Endometrial microvascular endothelial cells (primary cell): ENCODE data around the gene UCN2. TPM values are rescaled to one million over a fixed set of nuclear protein-coding genes. Genes with fewer than 3 reads are reported as not detected.

Experiments
- in situ Hi-C: cut with HindIII; loops from 2 replicates; pipeline ENCODE4 v1.10.0; 2017; ENCODE audit warnings: low sequenced_read_pairs, low pct_unique_long_range_greater_than_20kb; ENCODE audit errors: inconsistent ontology term
- total RNA-seq: library from RNA; depleted of rRNA; stranded (reverse); fragments of >200 nt; gene quantifications from one replicate; pipeline ENCODE4 v1.2.3, GENCODE V29; 2015; ENCODE audit errors: inconsistent ontology term

Gene UCN2, protein sequence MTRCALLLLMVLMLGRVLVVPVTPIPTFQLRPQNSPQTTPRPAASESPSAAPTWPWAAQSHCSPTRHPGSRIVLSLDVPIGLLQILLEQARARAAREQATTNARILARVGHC
- not detected for total RNA-seq

DNA sequence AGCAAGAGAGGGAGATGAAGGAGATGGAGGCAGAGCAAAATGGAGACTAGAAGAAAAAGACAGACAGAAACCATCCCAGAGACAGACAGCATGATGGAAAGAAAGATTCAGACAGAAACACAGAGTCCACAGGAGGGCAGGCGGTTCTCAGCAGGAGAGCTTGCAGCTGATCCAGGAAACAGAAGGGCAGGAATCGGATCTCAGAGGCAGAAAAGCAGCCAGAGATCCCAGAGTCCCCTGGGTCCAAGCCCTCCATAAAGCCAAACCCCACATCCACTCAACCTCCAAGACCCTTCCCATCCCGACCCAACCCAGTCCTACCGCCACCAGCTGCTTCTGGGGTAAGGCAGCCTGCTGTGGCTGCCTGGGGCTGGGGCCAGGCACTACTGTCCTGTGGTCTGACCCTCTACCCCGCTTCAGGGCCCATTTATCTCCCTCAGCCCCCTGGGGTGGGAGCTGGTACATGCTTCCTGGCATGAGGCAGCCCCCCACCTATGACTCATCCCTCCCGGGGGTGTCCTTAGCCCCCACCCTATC lies at the start of gene UCN2:
UCN2 (minus strand) TSS at position 400 of the 537 bp plus-strand sequence. CDS start 657 bp downstream, outside the sequence.
- in situ Hi-C loops = no loop called here

DNA sequence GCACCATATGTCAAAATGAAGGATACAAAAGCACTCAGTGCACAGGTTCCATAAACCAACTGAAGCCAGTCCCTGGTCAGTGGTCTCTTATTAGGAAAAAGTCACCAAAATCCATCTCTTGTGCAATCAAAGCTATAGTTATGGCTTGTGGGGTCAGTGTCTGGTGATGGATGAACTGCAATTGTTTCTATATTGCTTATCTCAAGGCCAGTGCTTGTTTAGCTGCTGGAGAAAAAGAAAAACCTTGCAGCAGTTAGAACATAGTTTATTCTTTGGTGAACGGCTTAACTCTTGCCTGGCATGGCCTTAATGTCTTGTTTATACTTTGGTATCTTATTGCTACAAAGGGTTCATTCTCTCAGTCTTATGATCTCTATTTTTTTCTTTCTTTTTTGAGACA lies 48.7 kb upstream of the UCN2 start:
- in situ Hi-C loops = no loop called here

DNA sequence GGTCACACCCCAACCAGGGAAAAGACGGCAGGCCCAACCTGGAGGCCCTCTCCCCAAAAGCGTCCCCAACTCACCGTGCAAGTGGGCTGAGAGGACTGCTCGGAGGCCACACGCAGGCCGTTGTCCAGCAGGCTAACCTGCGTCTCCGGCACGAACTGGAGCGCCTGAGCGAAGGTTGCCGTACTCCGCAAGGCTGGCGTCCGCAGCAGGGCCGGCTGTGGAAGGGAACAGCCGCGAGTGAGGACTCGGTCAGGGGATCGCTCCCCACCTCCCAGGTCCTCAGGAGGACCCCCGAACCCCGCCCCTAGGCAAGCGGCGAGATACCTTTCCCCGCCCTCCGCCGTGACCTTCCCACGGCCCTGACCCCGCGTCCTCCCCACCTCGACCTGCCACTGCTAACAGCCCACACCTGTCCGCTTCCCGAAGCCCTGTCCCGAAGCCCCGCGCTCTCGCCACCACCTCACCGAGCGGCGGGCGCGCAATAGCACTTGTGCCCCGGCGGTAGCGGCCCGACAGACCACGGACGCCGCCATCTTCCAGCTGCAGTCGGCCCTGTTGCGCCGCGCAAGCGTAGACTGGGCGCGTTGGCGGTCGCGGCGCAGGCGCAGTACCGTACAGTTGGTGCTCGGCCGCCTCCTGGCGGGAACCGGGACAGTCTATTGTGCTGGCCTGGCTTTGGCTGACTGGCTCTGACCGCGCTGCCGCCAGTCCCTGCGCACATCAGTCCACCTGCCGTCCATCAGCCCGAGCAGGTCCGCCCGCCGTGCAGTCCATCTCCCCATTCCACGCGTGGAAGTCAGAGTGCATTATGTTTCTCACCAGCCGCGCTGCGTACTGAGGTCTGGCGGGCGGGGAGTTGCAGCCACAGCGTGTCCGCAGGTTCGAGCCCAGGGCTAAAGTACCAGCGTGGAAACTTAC lies 45.8 kb upstream of the UCN2 start, which contains the start of gene UQCRC1:
UQCRC1 (minus strand) TSS at position 559 of the 918 bp plus-strand sequence; CDS start at position 533, 26 bp downstream.
- in situ Hi-C loops = no loop called here

DNA sequence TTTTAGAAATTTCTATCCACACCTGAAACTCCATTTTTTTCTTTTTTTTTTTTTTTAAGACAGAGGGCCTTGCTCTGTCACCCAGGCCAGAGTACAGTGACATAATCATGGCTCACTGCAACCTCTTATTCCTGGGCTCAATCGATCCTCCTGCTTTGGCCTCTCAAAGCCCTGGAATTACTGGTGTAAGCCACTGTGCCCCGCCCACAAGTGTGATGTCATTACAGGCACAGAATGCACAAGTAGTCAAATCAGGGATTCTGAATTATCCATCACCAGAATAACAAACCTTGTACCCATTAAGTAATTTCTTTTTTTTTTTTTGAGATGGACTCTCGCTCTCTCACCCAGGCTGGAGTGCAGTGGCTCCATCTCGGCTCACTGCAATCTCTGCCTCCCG lies 43.9 kb upstream of the UCN2 start:
- in situ Hi-C loops = no loop called here

DNA sequence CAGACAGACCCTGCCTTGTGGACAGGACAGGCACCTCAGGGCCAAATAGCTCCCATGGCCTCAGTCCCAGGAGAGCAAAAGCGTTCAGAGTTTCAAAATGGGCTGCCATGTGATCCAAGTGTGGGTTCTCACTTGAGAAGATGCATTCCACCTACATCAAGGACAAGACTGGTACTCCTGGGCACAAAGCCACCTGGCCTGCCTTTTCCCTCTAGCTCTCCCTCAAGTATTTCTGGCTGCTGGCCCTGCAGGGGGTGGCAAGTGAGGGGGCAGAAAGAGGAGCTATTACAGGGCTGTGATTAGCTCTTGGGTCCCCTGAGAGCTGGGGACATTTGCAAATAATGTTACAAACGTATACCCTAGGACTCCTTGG lies 38.0 kb upstream of the UCN2 start:
- in situ Hi-C loops = no loop called here

DNA sequence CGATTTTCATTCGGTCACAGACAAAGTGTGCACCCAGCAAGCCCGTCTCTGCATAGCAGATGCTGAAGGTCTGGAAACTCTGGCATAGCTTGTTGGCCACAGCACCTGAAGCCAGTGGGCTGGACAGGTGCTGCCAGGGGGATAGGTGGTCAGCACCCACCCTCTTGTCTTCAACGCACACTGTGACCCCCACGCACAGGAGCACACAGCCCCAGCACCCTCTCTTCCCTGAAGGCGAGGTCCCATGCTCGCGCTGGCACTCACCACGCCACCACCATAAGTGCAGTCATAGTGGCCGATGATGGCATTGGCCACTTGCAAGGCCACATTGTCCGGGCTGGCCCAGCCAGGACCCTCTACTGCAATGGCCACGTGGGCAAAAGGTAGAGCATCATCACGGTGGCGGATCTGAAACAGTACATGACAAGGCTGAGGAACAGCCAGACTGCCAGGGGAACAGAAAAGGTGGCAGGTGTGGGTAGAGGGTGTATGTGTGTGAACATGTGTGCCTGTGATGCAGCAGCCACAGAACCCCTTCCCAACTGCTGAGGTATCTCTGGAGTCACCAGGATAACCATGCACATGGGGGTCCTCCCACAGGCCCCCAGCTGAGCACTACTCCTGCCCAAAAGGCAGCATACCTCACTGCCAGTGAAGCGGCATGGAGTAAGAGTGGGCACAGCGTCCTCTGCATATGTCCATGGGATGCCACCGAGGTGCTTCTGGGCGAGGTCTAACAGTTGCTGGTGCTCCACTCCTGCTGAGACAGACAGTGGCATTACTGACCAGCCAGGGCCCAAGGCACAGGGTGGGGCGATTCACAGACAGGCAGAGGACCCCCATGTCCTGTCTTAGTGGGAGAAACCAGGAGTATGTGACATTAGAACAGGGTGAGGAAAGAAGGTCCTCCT lies 37.4 kb upstream of the UCN2 start:
- in situ Hi-C loops = no loop called here

DNA sequence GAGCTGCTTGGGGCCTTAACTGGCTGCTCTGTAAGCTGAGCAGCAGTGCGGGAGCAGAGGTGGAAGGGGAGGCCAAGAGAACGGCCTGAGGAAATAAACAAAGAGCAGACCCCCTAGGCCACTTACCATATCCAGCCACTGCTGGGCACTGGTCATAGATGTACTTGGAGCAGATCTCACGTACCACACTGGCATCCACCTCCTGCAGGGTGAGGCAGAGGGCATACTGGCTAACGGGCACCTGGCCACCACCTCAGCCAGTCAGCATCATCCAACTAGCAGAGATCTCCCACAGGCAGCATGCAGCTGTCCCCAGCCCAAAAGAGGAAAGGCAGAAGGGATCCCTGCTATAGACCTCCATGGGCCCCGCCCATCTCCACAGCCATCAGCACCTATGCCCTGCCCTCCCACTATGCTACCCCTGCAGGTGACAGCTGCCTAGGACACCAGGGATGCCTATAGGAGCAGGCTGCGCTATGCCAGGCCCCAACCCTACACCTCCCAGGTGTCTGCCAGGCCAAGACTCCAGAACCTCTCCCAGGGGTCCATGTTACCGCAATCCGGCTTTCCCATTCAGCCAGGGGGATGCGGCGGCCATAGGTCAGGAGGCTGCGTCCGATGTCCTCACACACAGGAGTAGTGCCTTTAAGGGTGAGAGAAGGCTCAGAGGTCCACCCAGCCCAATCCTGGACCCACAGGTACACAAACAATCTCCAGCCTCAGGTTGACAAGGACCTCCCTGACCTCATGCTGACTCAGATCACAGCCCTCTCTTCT lies 36.1 kb upstream of the UCN2 start:
- in situ Hi-C loops = no loop called here

DNA sequence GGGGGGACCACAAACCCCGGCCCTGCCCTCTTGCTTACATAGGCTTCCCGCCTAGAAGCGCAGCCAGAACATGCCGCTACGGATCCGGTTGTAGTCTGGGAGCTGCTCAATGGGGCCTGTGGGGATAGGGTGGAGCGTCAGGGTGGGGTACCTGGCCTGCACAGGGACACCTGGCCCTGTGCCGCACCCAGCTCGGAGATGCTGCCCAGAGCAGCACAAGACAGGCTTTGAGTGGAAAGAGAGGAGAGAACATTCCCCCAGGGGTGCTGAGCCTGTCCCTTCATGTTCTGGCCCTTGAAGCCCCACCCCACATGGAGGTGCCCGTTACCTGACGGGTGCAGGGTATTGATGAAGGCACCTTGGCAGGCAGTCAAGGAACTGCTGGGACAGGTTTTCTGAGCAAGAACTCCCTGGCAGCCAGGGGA lies 35.5 kb upstream of the UCN2 start:
- in situ Hi-C loops = no loop called here

DNA sequence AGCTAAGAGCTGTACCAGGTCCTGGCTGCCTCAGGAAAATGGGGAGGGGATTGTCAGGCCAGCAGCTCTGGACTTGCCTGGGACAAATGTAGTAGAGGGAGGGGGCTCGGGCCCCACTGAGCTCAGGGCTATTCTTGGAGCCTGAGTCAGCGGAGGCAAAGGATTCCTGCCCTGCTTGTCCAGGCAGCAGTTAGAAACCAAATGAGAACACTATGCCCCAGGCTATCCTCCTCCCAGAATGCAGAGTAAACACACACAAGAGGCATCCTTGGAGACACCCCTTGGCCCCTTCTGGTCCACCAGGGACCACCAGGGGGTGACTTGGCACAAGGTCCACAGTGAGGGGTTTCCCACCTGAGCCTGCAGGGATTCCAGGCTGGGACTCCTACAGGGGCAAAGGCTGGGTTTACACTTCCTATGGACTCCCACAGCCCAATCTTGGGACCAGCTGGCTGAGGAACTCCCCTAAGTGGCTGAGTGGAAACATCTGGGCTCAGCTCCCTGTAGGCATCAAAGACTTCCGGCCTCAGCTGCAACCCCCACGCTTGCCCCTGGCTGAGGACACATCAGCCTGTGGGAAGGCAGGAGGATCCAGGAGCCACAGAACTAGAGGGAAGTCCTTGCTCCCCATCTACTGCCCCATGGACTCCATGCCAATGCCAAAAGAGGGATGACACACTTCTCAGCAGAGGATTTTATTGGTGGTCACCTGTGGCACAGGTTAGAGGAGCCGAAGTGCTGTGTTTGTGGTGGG lies 34.9 kb upstream of the UCN2 start:
- in situ Hi-C loops = no loop called here

DNA sequence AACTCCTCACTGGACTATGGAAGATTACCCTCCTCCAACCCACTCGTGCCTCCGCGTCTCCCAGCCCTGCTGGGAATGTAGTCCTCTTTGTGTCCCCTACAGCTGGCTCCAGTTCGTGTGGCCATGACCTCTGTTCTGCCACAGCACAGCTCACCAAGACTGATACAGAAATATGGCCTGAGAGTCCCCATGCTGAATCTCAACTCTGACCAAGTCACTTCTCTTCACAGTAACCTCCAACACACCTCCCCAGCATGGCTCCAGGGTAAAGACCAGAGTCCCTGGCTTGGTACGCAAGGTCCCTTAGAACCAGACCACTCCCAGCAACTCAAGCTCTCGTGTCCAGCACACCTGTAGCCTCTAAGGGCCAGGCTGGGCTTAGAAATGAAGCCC lies 33.8 kb upstream of the UCN2 start:
- in situ Hi-C loops = no loop called here

DNA sequence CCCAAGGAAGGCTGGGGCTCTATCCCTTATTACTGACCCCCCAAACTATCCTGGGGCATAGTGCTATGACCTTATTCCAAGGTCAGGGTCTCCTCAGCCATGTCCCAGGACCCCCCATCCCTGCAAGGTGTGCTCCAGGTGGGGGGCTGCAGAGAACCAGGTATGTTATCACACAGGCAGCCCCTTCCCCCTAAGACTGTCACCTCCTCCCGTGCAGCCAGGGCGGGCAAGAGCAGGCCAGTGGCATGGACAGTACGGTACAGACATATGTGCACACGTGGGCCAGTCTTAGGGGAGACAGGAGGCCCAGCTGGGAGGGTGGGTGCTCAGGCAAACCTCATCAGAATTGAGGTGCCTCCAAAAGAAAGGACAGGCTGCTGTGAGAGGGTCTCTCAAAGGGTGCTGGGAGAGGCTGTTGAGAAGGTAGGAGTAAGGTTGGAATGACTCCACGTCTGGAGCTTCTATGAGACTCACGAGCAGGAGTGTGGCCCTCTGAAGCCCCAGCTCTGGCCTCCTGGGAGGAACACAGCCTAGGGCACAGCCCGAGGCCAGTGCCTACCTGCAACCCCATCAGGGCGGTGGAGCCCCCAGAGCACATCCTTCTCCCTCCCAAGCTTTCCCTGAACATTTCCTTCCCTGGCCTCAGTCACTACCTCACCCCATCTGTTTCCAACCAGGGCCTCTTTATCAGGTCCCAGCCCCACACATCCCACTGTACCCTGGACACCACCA lies 33.3 kb upstream of the UCN2 start:
- in situ Hi-C loops = no loop called here

DNA sequence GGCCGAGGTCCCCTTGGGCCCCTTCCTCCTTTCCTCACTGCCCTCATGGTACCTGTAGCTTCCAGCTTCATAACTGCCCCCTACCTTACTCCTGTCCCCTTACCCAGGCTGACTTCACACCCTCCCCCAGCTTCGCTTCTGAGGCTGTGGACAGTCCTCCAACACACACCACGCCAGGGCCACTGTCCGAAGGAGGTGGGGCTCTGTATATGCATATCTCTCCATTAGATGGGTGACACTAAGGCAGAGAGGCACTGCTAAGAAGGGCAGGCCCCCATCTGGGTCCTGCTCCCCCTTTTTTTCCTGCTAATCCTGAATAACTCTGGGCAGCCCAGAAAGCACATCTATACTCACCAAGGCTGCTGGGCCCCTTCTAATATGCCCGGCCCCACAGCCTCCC lies 32.6 kb upstream of the UCN2 start:
- in situ Hi-C loops = no loop called here

DNA sequence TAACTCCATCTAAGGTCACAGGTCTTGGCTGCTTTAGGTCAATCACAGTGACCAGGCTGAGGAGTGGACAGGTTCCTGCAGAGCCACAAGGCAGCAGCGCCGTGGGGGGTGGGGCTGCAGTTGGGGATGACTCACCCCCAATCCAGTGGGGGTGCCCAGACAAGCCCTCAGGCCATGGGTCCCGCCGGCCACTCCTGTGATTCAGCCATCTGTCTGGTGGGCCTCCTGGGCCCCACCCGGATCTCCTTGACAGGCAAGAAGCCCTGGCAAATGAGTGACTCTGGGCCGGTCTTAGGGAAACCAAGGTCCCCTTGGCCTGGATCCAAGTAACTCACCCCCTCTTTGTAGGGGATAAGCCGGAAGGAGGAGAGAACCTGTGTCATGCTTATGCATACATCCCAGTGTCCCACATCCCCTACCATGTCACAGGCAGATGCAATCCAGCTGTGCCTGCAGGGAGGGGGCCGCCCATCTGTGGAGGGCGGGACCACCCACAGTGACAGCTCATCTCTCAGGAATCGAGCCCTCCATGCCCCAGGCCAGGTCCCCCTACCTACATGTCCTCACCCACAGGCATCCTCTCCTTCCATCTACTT lies 32.0 kb upstream of the UCN2 start:
- in situ Hi-C loops = no loop called here

DNA sequence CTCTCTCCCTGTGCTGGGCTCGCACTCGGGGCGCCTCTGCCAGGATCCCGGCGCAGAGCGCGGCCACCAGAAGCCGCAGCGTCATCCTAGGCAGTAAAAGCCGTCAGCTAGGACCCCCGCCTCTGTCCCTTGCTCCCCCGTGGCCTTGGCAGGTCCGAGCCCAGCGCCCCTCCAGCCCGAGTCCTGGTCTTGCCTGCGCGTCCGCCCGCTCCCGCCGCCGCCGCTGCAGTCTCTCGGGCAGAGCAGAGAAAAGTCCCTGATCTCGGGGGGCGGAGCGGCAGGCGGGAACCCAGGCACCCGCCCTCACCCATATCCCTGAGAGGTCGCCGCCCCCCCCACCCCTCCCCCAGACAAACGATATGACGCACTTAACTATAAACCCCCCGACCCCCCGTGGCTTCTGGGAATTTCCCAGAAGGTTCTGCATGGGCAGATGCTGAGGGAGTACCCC lies 31.5 kb upstream of the UCN2 start, which contains the start of gene COL7A1:
COL7A1 (minus strand) TSS at position 255 of the 451 bp plus-strand sequence; CDS start at position 85, 170 bp downstream.
- in situ Hi-C loops = no loop called here

DNA sequence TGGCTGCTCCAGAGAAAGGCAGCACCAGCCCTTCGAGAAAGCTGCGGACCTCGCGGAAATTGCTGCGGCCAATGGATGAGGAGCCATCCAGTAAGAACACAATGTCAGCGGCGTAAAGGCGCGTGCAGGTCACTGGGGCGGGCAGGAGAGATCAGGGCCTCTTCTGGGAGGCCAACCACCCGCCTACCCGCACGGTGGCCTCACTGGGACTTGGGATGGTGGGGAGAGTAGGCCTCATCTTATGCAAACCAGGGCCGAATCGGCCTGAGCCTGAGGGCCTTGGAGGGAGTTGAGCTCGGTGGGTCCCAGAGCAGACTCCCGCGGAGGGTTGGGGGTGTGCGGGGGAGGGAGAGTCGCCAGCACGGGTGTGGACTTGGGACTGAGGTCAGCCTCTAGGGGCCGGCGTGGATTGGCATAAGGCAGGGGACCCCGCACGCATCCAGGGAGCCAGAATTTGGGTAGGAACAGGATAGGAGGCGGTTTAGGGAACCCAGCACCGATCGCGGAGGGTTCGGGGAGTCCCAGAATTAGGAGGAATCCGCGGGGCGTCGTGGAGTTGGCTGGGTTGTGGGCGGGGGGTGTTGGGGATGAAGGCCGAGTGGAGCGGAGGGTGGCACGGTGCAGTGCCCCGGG lies 31.0 kb upstream of the UCN2 start:
- in situ Hi-C loops = no loop called here

DNA sequence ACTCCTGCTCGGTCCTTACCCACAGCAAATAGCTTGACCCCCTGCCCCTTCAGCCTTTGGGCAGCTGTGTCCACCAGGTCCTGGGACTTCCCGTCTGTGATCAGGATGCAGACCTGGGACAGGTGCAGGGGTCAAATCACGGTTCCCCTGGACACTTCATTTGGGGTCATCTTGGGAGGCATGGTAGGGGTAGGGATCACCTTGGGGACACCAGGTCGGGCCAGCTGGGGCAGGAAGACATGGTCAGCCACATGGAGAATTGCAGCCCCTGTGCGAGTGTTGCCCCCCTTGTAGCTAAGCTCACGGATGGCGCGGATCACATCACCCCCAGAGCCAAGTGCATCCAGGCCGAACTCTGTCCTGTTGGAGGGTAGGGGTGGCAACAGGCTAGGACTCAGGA lies 29.8 kb upstream of the UCN2 start:
- in situ Hi-C loops = no loop called here
